Peyer's patch (tissue), 4 donors: ENCODE data around the gene UBAC2. TPM values are rescaled to one million over a fixed set of nuclear protein-coding genes. Genes with fewer than 3 reads are reported as not detected.

ENCODE experiments used
- DNase-seq, 3 donors: peaks; one replicate each; pipeline ENCODE4 v3.0.0-alpha.2; 2017 to 2019
- H3K27ac ChIP-seq, 4 donors: fragments of 200-600 bp; sonication (generic); one replicate each; pipeline ENCODE4 v1.5.1; 2016 to 2019
- H3K27me3 ChIP-seq, 2 donors: fragments of 200-600 bp; sonication (generic); one replicate each; pipeline ENCODE4 v1.5.1; 2019
- H3K36me3 ChIP-seq, 3 donors: fragments of 200-600 bp; sonication (generic); one replicate each; pipeline ENCODE4 v1.5.1; 2016 to 2019
- H3K4me1 ChIP-seq, 4 donors: fragments of 200-600 bp; sonication (generic); one replicate each; pipeline ENCODE4 v1.5.1; 2016 to 2019
- H3K4me3 ChIP-seq, 4 donors: fragments of 200-600 bp; sonication (generic); 1 replicate in 3 of 4; 2 replicates in 1 of 4; pipeline ENCODE4 v1.5.1; 2016 to 2019; ENCODE audit warnings: mild to moderate bottlenecking in 1 of 4
- H3K9me3 ChIP-seq, 4 donors: fragments of 200-600 bp; sonication (generic); one replicate each; pipeline ENCODE4 v1.5.1; 2016 to 2019; ENCODE audit warnings: mild to moderate bottlenecking in 1 of 4
- POLR2A ChIP-seq, 2 donors: fragments of 450-650 bp; IDR thresholded peaks; one replicate each; pipeline ENCODE4 v1.5.1; 2017; ENCODE audit warnings: antibody characterized with exemption in 2 of 2, mild to moderate bottlenecking in 2 of 2, moderate library complexity in 2 of 2
- total RNA-seq, 4 donors: library from RNA; depleted of rRNA; stranded (reverse); fragments of >200 nt; gene quantifications; one replicate each; pipeline ENCODE4 v1.1.0, GENCODE V29; 2016
- TF ChIP-seq, protein P1 (sequence below), 6 experiments: fragments of 450-650 bp in 4 of 6; fragments of 200-600 bp in 2 of 6; sonication (generic) in 1 of 6; IDR thresholded peaks; one replicate each; pipeline ENCODE4 v1.5.1; 2017 to 2019; ENCODE audit warnings: antibody characterized with exemption in 6 of 6, mild to moderate bottlenecking in 3 of 6, moderate library complexity in 1 of 6

Gene UBAC2
- total RNA-seq, 4 donors from 2014 or later, result 38.8 to 67.8 (median 63.4) TPM

- TF ChIP-seq, protein P1, sequence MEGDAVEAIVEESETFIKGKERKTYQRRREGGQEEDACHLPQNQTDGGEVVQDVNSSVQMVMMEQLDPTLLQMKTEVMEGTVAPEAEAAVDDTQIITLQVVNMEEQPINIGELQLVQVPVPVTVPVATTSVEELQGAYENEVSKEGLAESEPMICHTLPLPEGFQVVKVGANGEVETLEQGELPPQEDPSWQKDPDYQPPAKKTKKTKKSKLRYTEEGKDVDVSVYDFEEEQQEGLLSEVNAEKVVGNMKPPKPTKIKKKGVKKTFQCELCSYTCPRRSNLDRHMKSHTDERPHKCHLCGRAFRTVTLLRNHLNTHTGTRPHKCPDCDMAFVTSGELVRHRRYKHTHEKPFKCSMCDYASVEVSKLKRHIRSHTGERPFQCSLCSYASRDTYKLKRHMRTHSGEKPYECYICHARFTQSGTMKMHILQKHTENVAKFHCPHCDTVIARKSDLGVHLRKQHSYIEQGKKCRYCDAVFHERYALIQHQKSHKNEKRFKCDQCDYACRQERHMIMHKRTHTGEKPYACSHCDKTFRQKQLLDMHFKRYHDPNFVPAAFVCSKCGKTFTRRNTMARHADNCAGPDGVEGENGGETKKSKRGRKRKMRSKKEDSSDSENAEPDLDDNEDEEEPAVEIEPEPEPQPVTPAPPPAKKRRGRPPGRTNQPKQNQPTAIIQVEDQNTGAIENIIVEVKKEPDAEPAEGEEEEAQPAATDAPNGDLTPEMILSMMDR (IDR thresholded peaks at IDR 0.05), result no peak
- TF ChIP-seq POLR2A (IDR thresholded peaks at IDR 0.05), result no peak
- no peaks in the 10 kb centered on the region for H3K9me3 ChIP-seq
- peaks cover 0 to 40% (median 19%) of the 10 kb centered on the region in 4 donors for H3K4me1 ChIP-seq
- no peak overlapping the region for H3K4me3 ChIP-seq
- H3K27ac ChIP-seq, result no peak overlapping the region
- H3K36me3 ChIP-seq, result no peaks in the 10 kb centered on the region
- DNase-seq, result no peak
- no peaks in the 10 kb centered on the region for H3K27me3 ChIP-seq
These were observed 78.2 kb downstream of the UBAC2 start for GRCh38 chr13:99278843-99279242.

DNA sequence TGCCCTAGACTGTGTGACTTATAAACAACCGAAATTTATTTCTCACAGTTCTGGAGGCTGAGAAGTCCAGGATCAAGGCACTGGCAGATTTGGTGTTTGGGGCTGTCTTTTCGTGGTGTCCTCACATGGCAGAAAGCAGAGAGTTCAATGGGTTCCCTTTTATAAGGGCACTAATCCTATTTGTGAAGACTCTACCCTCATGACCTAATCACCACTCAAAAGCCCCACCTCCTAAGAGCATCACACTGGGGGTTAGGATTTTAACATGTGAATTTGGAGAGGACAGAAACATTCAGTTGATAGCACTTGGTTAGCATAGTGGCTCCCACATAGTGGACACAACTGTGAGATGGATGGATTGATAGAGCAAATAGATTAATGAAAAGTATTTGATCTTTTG is 79.0 kb downstream of the UBAC2 start:
- Histone ChIP-seq H3K27me3 (no peaks in the 10 kb centered on the region), H3K36me3 (no peaks in the 10 kb centered on the region), H3K9me3 (no peaks in the 10 kb centered on the region), H3K4me3 (no peak overlapping the region), H3K4me1 (peaks cover 0 to 45% (median 21%) of the 10 kb centered on the region in 4 donors), H3K27ac (peak overlapping the region in 3 of 4 donors; percentile 16 to 62 (median 59))
- DNase-seq, result no peak
- TF ChIP-seq, protein P1 (IDR thresholded peaks at IDR 0.05), result no peak
- no peak for TF ChIP-seq POLR2A (IDR thresholded peaks at IDR 0.05)

- Histone ChIP-seq H3K4me1 (peaks cover 0 to 51% (median 21%) of the 10 kb centered on the region in 4 donors), H3K27ac (peak overlapping the region; percentile 16 to 81 (median 60)), H3K4me3 (no peak overlapping the region), H3K9me3 (no peaks in the 10 kb centered on the region), H3K36me3 (no peaks in the 10 kb centered on the region), H3K27me3 (no peaks in the 10 kb centered on the region)
- TF ChIP-seq, protein P1 (IDR thresholded peaks at IDR 0.05), result no peak
- no peak for TF ChIP-seq POLR2A (IDR thresholded peaks at IDR 0.05)
- no peak for DNase-seq
These were observed 79.5 kb downstream of the UBAC2 start for GRCh38 chr13:99280166-99280565.

GRCh38 chr13:99281811-99282263 is 81.2 kb downstream of the UBAC2 start:
- peak overlapping the region; percentile 57 to 81 (median 68) for H3K27ac ChIP-seq
- no peaks in the 10 kb centered on the region for H3K27me3 ChIP-seq
- TF ChIP-seq POLR2A (IDR thresholded peaks at IDR 0.05), result no peak
- TF ChIP-seq, protein P1 (IDR thresholded peaks at IDR 0.05), result no peak
- H3K4me3 ChIP-seq, result peak overlapping the region in 1 of 4 donors; percentile 4
- H3K36me3 ChIP-seq, result no peaks in the 10 kb centered on the region
- peak in 2 of 3 donors; percentile 77 to 87 for DNase-seq
- peaks cover 0 to 61% (median 24%) of the 10 kb centered on the region in 4 donors for H3K4me1 ChIP-seq
- no peaks in the 10 kb centered on the region for H3K9me3 ChIP-seq

- H3K9me3 ChIP-seq, result no peaks in the 10 kb centered on the region
- H3K27ac ChIP-seq, result peak overlapping the region; percentile 57 to 81 (median 68)
- H3K4me1 ChIP-seq, result peaks cover 0 to 61% (median 24%) of the 10 kb centered on the region in 4 donors
- TF ChIP-seq, protein P1 (IDR thresholded peaks at IDR 0.05), result no peak
- no peak for TF ChIP-seq POLR2A (IDR thresholded peaks at IDR 0.05)
- no peak for DNase-seq
- H3K4me3 ChIP-seq, result peak overlapping the region in 1 of 4 donors; percentile 4
- no peaks in the 10 kb centered on the region for H3K36me3 ChIP-seq
- H3K27me3 ChIP-seq, result no peaks in the 10 kb centered on the region
These were observed 81.9 kb downstream of the UBAC2 start for GRCh38 chr13:99282264-99283231.
